Keratinocyte (primary cell): ENCODE results near the gene DEPDC5.

ENCODE experiments used
- CTCF ChIP-seq, 3 experiments: IDR thresholded peaks in 1 of 3; conservative IDR thresholded peaks in 1 of 3; optimal IDR thresholded peaks in 1 of 3; 2 replicates in 2 of 3; 3 replicates in 1 of 3; pipeline versions ENCODE3 to v1.5.1; 2011; ENCODE audit warnings: low read length in 3 of 3, mild to moderate bottlenecking in 3 of 3, moderate library complexity in 2 of 3, control low read depth in 1 of 3, inconsistent platforms in 1 of 3; ENCODE audit not compliant: insufficient read depth in 2 of 3; ENCODE audit errors: extremely low read depth in 1 of 3
- EZH2 ChIP-seq: IDR thresholded peaks from one replicate; pipeline ENCODE4 v1.6.1; 2012; ENCODE audit warnings: inconsistent platforms, mild to moderate bottlenecking, low read length, moderate library complexity

GRCh38 chr22:31723723-31724122 is 30.1 kb upstream of the DEPDC5 start:
- no peak for TF ChIP-seq CTCF (optimal IDR thresholded peaks at IDR 0.05 in 1 of 3, IDR thresholded peaks at IDR 0.05 in 1 of 3, conservative IDR thresholded peaks at IDR 0.05 in 1 of 3; ENCODE audit: extremely low read depth in 1 of 3, insufficient read depth in 2 of 3, low read length in 3 of 3)
- TF ChIP-seq EZH2, result no peak
